ENCODE results near the gene KSR2.

KSR2 gene

DNA sequence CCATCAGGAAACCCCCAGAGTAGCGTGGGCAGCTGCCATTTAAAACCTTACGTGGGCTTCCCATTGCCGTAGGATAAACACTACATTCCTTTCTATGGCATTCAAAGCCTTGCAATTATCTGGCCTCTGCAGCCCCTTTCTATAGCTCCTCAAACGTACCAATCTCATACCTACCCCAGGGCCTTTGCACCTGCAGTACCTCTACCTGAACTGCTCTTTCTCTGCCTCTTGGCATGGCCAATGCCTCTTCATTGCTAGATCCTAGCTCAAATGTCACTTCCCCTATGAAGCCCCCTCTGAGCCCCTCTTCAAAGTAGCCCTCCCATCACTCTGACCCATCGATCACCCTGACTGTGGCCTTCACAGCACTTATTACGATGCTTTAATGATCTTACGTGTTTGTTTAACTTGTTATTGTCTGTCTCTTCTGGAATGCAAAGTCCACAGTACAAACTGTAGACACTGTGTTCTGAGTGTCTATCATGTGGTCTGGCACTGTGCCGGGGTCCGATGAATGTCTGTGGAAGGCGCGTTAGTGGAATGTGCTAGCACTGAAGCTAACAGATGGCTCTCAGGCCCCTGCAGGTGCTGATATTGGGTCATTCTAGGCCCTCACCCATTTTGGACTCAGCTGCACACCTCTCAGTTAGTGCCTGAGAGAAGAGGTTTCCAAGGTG is 450.1 kb downstream of the KSR2 start:
- DNase-seq = no peak

DNA sequence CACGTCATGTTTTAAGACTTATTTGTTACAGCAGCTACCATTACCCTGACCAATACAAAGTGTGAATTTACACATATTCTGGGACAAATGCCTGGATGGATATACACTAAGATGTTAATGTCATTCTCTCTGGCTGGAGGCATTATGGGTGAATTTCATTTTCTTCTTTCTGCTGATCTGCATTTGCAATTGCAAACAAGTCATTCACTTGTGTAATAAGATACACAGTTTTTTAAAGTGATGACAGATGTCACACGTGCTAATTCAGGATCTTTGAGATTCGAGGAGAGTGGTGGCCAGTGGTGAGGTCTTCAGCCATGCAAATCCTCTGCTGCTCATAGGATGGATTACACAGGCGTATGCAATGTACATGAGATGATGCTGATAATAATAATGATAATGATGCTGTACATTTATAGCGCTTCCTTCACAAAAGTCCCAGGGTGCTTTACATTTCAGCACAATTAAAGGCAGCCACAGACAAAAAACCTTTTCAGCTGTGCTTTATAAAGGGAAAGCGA is 451.5 kb downstream of the KSR2 start:
- no peak for DNase-seq

DNA sequence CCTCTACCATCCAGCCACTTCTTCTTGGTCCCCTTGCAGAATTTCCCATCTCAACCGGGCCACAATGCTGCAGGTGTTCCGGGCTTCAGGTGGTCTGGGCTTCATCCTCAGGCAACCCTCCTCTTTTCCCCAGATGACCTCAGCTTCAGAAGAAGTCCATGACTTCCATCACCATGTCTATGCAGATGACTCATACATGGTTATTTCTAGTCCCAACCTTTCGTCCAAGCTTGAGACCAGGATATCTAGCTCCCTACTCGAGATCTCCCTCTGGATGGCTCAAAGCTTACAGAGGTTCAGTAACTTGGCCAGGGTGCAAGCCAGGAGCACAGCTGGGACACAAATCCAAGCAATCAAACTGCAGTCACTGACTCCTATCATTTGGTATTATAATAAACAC is 452.8 kb downstream of the KSR2 start:
- DNase-seq = no peak

DNA sequence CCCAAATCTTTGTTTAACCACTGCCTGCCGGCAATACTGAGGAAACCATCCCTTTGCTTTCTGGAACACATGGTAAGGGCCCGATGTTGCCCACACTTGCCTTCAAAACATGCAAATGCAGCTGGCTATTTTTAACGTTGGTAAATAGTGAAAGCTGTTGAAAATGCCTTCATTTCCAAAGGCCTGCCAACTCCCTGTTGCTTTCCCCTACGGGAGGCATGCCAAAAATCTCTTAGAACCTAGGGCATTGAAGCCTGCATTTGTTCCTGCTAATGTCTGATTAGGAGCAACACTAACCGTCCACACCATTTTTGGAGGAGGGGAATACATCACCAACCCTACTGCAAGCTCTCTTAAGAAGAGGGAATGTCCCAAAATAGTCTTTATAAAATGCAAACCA is 454.8 kb downstream of the KSR2 start:
- no peak for DNase-seq

DNA sequence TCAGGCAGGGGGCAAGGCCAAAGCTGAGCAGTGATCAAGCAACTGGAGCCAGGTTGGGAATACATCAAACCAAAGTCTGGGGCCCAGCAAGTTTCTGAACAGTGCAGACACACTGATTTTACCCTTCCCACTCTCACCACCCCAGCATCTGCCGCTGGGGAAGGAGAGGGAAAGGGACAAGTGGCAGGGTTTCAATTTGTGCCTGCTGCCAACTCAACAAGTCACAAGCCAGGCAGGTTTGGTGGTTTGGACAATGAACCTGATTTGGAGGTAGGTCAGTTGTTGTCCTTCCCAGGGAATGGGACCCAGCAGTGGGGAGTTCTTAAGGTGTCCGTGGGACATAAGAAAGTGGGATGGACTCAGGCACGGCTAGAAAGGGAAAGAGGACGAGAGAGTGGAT is 455.4 kb downstream of the KSR2 start:
- no peak for DNase-seq

DNA sequence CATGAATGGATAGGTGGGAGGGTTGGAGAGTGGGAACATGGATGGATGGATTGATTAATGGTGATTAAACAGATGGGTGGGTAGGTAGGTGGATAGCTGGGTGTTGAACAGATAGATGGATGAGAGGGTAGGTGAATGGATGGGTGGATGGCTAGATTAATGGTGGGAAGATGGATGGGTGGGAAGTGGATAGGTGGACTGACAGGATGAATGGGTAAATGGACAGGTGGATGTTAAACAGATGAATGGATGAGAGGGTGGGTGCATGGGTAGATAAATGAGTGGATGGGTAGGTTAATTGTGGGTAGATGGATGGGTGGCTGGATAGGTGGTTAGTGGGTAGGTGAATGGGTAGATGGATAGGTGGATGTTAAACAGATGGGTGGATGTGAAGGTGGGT is 460.3 kb downstream of the KSR2 start:
- DNase-seq = no peak

DNA sequence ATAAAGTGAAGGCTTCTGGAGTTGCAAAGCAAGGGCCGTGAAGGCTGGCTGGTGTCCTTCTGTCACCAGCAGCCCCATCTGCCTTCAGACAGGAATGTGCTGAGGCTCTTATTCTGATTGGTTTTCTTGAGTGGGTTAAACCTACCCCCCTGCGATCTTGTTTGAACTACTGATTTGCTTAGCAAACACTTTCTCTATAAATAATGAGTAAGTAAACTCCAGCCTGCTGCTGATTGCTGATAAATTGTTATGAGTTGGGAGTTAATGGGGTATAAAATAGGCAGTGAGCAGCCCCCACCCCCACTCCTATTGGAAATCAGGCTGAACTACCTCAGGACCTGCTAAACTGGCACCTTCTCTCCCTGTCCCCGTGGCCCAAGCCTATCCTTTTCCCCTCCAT is 461.2 kb downstream of the KSR2 start:
- DNase-seq = no peak

DNA sequence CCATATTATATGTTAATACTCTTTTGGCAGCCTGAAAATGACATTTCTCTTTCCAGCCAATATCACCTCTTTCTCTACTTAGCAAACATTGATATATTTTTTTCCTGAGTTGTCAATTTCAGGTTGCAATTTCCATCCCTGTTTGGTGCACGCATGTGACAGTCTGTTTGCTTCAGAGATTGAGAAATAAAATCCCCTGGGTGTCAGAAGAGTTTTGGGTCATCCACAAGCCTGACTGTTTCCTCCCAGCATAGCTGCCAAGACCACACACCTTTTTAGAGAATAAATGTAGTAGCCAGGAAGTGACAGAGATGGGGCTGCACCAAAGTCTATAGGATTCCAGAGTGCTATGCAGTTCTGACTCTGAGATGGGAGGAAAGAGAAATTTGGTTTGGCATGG is 462.5 kb downstream of the KSR2 start:
- no peak for DNase-seq

DNA sequence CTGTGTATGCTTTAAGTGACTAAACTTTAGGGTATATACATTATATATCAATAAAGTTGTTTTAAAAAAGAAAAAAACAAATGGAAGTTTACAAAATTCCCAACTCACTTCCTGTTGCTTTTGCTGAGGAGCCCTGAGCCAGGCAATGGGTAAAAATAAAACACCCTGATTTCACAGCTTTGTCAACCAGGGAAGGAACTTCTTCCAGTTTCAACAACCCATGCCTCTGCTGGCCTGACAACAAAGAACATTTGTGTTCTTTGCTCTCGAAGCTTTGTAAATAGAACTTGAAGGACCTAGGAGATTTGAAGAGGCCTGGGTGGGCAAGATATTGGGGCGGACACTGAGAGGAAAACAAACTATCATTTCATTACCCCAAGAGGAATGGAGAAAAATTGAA is 466.2 kb downstream of the KSR2 start:
- DNase-seq = no peak

DNA sequence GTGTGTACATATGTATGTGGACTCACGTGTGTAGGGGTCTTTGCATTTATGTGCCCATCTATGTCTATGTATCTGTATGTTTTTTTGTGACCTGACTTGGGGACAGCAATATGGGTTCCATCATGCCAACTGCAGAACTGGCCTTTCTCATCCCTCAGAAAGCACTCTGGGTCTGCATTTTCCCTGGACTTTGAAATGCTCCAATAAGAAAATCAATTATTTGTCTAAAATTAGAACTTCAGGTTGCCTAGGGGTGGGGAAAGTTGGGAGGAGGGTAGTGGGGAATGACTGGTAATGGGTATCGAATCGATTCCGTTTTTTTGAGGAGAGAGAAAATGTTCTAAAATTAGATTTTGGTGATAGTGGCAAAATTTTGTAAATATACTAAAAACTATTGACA is 466.6 kb downstream of the KSR2 start:
- DNase-seq = no peak

DNA sequence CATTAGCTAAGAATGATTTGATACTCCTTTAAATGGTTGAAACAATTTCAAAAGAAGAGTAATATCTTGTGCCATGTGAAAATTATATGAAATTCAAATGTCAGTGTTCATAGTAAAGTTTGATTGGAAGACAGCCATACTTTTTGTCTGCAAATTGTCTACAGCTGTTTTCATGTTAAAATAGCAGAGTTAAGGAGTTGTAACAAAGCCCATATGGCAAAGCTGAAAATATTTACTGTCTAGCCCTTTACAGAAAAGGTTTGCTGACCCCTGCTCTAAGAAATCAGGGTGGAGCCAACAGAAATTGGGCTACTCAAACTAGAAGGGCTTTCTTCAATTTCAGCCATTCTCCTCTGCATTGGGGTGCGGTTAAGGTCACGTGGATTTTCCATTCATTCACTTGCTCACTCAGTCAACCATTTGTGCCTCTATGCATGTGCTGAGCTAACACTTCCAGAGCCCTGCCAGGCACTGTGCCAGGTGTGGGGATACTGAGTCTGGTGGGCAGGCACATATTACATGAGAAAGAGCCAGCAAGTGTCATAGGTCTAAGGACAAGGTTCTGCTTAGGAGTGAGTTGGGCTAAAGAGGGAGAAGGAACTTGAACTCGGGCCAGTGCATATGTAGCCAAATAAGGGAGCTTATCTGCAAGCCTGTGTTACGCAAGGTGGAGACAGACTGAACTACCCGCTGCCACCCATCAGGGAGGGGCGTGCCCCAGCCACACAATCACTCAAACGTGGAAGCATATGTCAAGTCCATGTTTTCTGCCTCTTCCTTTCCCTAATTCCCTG is 467.5 kb downstream of the KSR2 start:
- no peak for DNase-seq

DNA sequence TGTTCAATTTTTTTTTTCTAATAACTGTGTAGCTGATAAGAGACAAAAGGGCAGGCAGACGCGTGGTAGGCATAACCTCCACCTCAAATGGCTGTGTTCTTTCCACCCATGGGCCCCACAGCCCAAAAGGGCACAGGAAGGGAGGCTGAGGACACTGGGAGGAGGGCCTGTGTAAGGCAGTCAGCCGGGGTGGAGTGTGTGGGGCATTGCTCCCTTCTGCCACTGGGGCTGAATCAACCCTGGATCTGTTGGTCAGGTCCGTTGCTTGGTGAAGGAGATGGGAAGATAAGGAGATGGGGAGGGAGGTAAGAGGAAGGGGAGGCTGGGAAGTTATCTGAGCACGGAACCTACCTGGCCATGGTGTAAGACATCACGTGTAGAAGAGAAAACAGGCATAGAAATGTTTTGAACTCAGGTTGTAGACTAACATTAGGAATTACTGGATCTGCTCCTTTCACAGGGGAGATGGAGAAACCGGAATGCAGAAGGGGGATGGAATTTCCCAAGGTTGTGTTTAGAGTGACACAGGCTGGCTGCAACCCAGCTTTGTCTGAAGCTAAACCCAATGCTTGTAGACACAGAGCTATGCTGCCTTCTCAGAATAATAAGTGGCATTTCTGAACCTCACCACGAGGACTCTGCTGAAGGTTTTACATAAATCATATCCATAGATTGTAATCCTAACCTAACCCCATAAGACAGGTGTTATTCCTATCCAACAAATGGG is 468.9 kb downstream of the KSR2 start:
- DNase-seq = no peak

DNA sequence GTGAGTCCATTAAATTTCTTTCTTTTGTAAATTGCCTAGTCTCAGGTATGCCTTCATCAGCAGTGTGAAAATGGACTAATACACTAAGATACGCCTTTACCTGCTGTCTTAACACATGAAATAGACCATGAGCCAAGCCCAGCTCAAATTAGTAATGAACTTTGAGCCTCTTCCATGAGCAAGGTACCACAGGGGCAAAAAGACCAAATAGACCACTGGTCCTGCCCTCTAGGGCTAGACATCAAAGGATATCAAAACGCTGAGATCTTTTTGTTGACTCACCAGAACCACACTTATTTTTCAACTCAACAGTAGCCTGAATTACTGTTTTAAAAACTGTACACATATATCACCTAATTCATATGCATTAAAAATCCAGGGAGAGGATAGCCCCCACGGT is 469.9 kb downstream of the KSR2 start:
- DNase-seq = no peak

DNA sequence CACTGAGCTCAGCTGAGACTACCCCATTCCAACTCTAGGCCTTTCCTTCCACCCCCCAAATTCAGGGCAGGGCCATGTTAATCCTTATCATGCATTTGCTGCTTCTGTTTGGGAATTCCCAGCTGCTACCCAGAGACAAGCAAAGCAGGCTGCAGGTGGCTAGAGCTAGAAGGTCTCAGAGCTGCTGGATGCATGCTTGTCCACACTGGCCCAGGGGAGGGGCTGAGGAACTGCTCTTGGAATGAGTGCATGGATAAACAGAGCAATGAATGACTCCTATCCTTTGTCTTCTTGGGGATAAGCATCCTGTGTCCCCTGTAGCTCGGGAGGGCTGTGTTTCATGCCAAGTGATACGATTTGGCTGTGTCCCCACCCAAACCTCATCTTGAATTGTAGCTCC is 470.5 kb downstream of the KSR2 start:
- no peak for DNase-seq

DNA sequence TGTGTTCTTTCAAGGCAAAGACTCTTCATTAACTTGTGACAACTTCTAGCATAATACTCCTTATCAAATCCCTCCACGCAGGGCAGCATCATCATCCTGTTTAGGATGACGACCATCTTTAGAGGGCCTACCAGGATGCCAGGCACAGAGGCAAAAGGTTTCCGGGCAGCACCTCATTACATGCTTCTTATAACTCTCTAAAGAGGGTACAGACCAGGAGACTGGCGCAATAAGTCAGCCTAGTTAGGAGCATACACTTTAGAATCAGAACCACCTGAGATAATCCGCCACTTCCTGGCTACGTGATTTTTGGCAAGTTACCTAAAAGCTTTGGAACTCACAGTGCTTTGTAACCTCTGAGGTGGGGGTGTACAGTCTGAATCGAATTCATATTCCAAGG is 471.4 kb downstream of the KSR2 start:
- DNase-seq = no peak

DNA sequence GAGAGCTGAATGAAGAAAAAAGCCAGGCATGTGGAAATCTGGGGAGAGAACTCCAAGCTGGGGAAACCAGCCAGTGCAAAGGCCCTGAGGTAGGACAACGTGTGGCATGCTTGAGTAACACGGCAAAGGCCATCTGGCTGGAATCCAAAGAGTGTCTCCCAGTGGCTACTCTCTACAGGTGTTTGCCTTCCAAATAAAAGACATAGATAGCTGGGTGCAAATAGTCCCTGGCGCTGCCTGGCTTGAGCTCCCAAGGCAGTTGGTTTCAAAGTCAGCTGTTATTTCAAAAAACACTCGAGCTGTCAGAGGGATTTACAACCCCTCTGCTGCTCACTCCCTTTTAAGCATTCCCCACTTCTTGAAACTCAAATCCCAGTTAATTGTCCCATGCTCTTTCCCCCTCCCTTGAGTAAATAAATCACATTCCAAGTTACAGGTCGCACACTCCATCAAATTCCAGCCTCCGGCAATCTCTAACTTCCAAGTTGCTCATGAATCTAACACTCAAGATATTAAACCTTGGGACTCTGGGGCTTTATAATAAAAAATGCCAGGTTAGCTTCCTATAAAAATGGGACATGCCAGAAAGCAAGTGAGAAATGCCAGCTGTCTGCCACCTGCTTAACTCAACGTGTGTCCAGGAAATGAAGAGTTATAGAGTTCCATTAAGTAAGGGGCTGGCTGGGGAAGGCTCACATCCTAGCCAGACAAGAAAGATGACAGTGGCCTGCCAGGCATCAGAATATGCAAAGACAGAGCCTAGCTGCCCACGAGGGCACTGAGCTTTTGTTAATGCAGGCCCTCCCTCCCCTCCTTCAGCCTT is 473.7 kb downstream of the KSR2 start:
- no peak for DNase-seq

DNA sequence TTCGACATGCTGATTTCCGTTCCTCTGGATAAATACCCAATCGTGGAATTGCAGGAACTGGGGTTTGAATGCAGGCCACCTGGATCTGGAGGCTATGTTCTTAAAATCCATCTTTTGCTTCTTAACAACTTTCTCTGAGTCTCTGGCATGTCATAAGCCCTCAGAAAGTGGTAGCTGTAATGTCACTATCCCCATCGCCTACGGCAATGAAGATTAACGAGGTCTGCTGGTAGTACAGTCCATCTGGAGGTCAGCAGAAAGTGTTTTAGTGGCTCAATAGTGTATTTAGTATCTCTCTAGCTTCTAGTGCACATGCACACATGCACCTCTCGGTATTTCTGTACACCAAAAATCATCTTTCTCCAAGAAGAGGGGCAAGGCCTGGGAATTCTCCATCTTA is 477.1 kb downstream of the KSR2 start:
- no peak for DNase-seq

DNA sequence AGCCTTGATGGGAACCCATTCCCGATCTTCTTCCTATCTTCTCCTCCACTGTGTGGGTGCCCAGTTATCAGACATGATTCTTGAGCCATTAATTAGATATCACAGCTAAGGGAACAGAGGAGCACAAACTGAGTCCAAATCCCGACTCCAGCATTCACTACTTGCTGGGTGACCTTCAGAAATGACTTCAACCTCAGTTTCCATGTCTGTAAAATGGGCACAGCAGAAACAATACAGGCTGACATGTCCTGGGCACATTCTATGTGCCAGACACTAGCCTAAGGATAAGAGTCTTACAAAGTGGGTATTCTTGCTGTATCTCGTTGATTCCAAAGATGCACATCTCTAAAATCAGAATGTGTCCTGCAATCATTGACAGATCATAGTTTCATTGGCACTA is 478.7 kb downstream of the KSR2 start:
- no peak for DNase-seq

DNA sequence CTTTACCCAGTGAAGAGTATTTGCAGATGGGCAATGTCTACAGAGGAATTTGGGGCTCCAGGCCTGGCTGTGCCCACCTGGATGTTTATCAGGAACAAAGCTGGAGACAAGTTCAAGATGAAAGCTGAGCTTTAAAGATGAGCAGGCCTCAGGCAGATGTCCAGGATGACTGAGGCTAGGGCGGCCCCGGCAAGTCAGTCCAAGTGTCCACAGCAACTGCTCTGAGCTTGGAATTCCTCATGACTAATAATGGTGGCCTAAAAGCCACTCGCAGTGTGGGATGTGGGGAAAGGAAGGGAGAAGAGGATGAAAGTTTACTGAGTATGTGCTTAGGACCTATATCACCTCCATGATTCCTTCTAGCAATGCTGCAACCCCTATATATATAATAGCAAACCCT is 479.1 kb downstream of the KSR2 start:
- DNase-seq = no peak

DNA sequence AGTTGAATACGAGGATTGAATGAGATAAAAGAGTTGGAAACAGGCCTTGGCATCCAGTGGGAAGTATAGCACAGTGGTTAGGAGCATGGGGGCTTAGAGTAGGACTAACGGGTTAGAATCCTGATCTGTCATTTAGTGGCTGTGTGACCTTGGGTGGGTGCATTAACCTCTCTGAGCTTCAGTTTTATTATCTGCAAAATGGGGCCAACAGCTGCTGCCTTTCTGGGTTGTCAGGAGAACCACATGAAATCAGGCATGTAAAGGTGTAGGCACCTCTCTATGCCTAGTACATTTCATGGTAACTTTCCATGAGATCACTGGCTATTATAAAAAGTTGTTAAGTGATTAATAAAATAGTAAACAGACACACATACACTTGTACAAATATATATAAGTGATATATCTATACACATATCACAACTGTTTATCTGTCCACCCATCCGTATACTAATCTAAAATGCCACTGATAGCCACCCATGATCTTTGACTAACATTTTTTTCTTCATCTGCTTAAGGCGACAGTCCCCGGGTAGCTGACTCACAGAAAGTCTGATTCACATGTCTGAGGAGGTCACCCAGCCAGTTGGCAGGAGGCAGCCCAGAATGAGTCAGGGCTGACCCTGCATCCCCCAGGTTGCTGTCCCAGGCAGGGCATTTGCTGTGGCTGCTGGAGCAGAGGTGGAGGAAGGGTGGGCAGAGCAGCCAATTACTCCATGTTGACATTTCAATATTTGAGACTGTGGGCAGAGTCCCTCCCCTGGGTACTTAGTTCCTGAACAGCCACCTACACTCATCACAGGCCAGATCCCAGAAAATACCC is 481.7 kb downstream of the KSR2 start:
- DNase-seq = no peak

DNA sequence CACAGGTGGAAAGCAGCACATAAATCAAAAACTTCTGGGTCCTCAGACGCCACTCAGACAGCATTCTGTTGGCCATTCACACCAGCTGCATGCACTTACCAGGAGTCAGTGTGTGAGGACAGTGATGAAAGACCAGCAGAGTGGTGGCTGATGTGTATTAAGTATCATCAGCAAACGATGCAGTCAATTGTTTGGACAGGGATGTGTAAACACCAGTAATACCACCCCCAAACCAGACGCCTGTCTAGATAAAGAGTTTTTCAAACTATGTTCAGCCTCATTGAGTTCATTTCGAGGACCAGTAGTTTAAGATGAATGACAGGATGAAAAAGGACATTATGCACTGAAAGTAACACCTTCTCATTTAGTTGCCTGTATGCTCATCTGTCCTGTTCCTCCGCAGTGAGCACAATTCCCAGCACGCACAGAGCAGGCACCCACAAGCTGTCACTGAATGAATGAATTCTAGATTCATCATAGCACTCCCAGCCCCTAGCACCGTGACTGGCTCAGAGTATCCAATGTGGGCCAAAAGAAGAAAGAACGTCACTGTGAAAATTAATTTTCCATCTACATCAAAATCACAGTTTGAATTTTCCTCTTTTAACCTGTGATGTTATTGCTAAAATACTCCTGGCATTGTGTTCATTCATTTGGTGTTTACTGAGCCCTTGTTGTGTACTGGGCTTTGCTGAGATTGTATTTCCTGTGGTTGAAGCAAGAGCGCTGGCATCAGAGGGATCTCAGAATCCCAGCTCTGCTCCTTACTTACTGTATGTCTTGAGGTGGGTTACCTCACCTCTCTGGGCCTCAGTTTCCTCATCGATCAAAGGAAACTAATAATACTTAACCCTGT is 482.6 kb downstream of the KSR2 start:
- DNase-seq = no peak

All from activated CD8-positive, alpha-beta memory T cell treated with anti-CD3 and anti-CD28 coated beads for 24 hours (primary cell).